Measurements from ENCODE around the gene HAPSTR1. TPM values are rescaled to one million over a fixed set of nuclear protein-coding genes. Genes with fewer than 3 reads are reported as not detected.

Gene HAPSTR1
- total and polyA plus RNA-seq, 2 of the 8 experiments (the other 6 are each of a cell fraction or from before 2014, with no cell fraction given), result 11.9 to 66.1 TPM

GRCh38 chr16:9091867-9092281, 430 bp downstream of the HAPSTR1 start:
- peak overlapping the region; percentile 91 for H3K27ac ChIP-seq (ENCODE audit: low read depth, low read length)
- H2AFZ ChIP-seq (ENCODE audit: low read length), result no peak overlapping the region
- H2BK15ac ChIP-seq (ENCODE audit: low read length), result no peak overlapping the region
- H2AK5ac ChIP-seq (ENCODE audit: low read depth, low read length), result no peak overlapping the region
- peak overlapping the region; percentile 89 for H4K91ac ChIP-seq (replicated peaks; ENCODE audit: insufficient read length, low read length)
- peaks cover 18 to 19% of the 10 kb centered on the region in 2 experiments for H4K20me1 ChIP-seq (replicated peaks in 1 of 2; ENCODE audit: control insufficient read depth in 1 of 2, insufficient read depth in 2 of 2, low read length in 2 of 2)
- FAIRE-seq, result no peak
- peak in 1 of 2 experiments; percentile 61 for DNase-seq (ENCODE audit: low read depth in 1 of 2, low spot score in 2 of 2)
- peaks cover 13% of the 10 kb centered on the region for H3K23me2 ChIP-seq (ENCODE audit: low read depth, low read length)
- 1% methylated on average over 16 of the region's 51 CpGs; no CpG with 5 or more reads in 1 of the 2 experiments for WGBS, 2 experiments (ENCODE audit: extremely low coverage in 1 of 2, insufficient coverage in 1 of 2, insufficient read length in 1 of 2, insufficient replicate concordance in 2 of 2, low coverage in 1 of 2, low lambda C conversion rate in 2 of 2, missing lambda C conversion rate in 1 of 2)
- no peak overlapping the region for H2BK12ac ChIP-seq (ENCODE audit: low read depth, low read length)
- POLR2A ChIA-PET (ENCODE audit: partially characterized antibody), result interaction anchor here (0.6 to 5.6 kb wide), 21 partner anchors 10 to 226 kb away, joined by 3 to 72 read pairs (median 6); partner anchors contain the start of genes CARHSP1 and USP7
- CTCF ChIA-PET (ENCODE audit: partially characterized antibody), result interaction anchor here (1.0 to 1.4 kb wide), 2 partner anchors 22 to 23 kb away, joined by 3 to 4 read pairs; no protein-coding TSS in a partner anchor
- peak overlapping the region; percentile 94 to 95 for H3K4me2 ChIP-seq (ENCODE audit: insufficient read depth in 1 of 2, low read depth in 2 of 2, low read length in 2 of 2)
- H3K4ac ChIP-seq (replicated peaks; ENCODE audit: insufficient read length, low read depth, low read length), result no peak overlapping the region
- H3K14ac ChIP-seq (ENCODE audit: insufficient read length), result no peak overlapping the region
- H3K23ac ChIP-seq (ENCODE audit: insufficient read length), result no peak overlapping the region
- H3K56ac ChIP-seq (replicated peaks; ENCODE audit: insufficient read length, low read depth, low read length), result peak overlapping the region; percentile 74
- peaks cover 34 to 50% of the 10 kb centered on the region in 2 experiments for H3K79me2 ChIP-seq (ENCODE audit: control insufficient read depth in 1 of 2, insufficient read depth in 2 of 2, low read length in 2 of 2)
- peaks cover 0 to 11% (median 6%) of the 10 kb centered on the region in 4 experiments; a peak in 5 of 7 replicates for H3K4me1 ChIP-seq (replicated peaks in 1 of 4; ENCODE audit: control insufficient read depth in 3 of 4, insufficient read depth in 4 of 4, low read length in 3 of 4)
- peak overlapping the region; percentile 39 for H4K5ac ChIP-seq (ENCODE audit: insufficient read length, low read depth, low read length)
- H2BK5ac ChIP-seq (ENCODE audit: low read depth, low read length), result peak overlapping the region; percentile 87; the same call in 1 of the 2 replicates
- H3K79me1 ChIP-seq (ENCODE audit: low read depth, low read length), result no peaks in the 10 kb centered on the region; the same call in 1 of the 2 replicates
- peak overlapping the region; percentile 85 to 97 (median 95) for H3K4me3 ChIP-seq (ENCODE audit: extremely low read depth in 1 of 4, insufficient read depth in 2 of 4, low read depth in 3 of 4, low read length in 4 of 4)
- H2BK120ac ChIP-seq (replicated peaks; ENCODE audit: low read depth, low read length), result no peak overlapping the region
- no peaks in the 10 kb centered on the region for H3K9me3 ChIP-seq (ENCODE audit: insufficient read depth in 2 of 2, low read depth in 1 of 2, low read length in 1 of 2)
- no peaks in the 10 kb centered on the region for H3K27me3 ChIP-seq (replicated peaks in 1 of 4; ENCODE audit: control insufficient read depth in 3 of 4, extremely low read depth in 1 of 4, insufficient read depth in 3 of 4, low read length in 3 of 4)
- peak overlapping the region; percentile 71; the same call in 1 of the 2 replicates for H3K18ac ChIP-seq (ENCODE audit: extremely low read depth, low read length)
- H3K9ac ChIP-seq (replicated peaks in 1 of 4; ENCODE audit: extremely low read depth in 1 of 4, low read depth in 3 of 4, low read length in 3 of 4), result peak overlapping the region; percentile 93 to 99 (median 96)
- H2BK20ac ChIP-seq (ENCODE audit: low read length), result no peak overlapping the region
- H4K8ac ChIP-seq (ENCODE audit: extremely low read depth, insufficient read depth, low read length), result peak overlapping the region; percentile 96; the same call in 1 of the 2 replicates
- H3K36me3 ChIP-seq (ENCODE audit: control insufficient read depth in 2 of 4, insufficient read depth in 4 of 4, low read length in 3 of 4), result peaks cover 0 to 32% (median 3%) of the 10 kb centered on the region in 4 experiments; a peak in 4 of 8 replicates
- no peak for TF ChIP-seq HDAC6 (IDR thresholded peaks at IDR 0.05; ENCODE audit: low read depth, low read length)
- TF ChIP-seq SIN3A (conservative IDR thresholded peaks at IDR 0.05 in 1 of 2, IDR thresholded peaks at IDR 0.05 in 1 of 2; ENCODE audit: low read depth in 1 of 2, low read length in 2 of 2), result 0 out of 4 replicates have a peak, but pooled peaks of 1 of the 2 experiments have one; percentile 32
- peak; percentile 20; the same call in 1 of the 2 replicates for TF ChIP-seq PHF8 (conservative IDR thresholded peaks at IDR 0.05; ENCODE audit: low read depth, low read length)
- TF ChIP-seq POLR2AphosphoS5 (IDR thresholded peaks at IDR 0.05; ENCODE audit: low read depth, low read length), result no peak
- TF ChIP-seq EP300 (IDR thresholded peaks at IDR 0.05; ENCODE audit: borderline replicate concordance in 1 of 2, low read depth in 2 of 2, low read length in 2 of 2), result no peak
- TF ChIP-seq SRF (IDR thresholded peaks at IDR 0.05; ENCODE audit: low read depth, low read length), result no peak
- TF ChIP-seq CREB1 (IDR thresholded peaks at IDR 0.05), result no peak
- TF ChIP-seq CHD1 (IDR thresholded peaks at IDR 0.05; ENCODE audit: low read depth, low read length), result no peak
- TF ChIP-seq GTF2F1 (IDR thresholded peaks at IDR 0.05; ENCODE audit: borderline replicate concordance, low read depth, low read length), result no peak
- peak in 1 of 2 experiments; percentile 13; a peak in 1 of 3 replicates for TF ChIP-seq POLR2A (IDR thresholded peaks at IDR 0.05; ENCODE audit: control extremely low read depth in 1 of 2, low read depth in 2 of 2, low read length in 2 of 2)
- no peak for TF ChIP-seq FOSL1 (IDR thresholded peaks at IDR 0.05; ENCODE audit: insufficient read depth, low read depth, low read length)
- no peak for TF ChIP-seq BRCA1 (IDR thresholded peaks at IDR 0.05; ENCODE audit: low read depth, low read length)
- no peak for TF ChIP-seq RXRA (IDR thresholded peaks at IDR 0.05; ENCODE audit: insufficient read depth, low read depth, low read length)
- no peak for TF ChIP-seq BACH1 (IDR thresholded peaks at IDR 0.05; ENCODE audit: low read length)

Data from H1 (cell line).